ENCODE data around the gene TSSK2.

DNA sequence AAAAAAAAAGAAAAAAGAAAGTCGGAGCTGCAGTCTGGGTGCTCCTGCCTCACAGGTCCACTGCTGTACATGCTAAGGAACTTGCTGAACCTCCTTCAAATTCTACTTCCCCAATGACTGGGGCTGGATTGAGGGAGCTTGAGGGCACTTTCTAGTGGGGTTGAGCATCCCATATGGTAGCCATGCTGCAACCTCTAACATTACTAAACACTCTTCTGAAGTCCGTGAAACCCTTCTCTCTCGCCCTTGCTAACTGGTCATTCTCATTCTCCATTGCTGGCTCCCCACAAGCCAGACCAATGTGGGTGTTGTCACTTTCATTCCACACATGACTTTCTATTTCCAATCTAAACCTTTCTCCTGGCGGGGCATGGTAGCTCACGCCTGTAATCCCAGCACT lies 12.1 kb downstream of the TSSK2 start:
- TF ChIP-seq, protein P1, sequence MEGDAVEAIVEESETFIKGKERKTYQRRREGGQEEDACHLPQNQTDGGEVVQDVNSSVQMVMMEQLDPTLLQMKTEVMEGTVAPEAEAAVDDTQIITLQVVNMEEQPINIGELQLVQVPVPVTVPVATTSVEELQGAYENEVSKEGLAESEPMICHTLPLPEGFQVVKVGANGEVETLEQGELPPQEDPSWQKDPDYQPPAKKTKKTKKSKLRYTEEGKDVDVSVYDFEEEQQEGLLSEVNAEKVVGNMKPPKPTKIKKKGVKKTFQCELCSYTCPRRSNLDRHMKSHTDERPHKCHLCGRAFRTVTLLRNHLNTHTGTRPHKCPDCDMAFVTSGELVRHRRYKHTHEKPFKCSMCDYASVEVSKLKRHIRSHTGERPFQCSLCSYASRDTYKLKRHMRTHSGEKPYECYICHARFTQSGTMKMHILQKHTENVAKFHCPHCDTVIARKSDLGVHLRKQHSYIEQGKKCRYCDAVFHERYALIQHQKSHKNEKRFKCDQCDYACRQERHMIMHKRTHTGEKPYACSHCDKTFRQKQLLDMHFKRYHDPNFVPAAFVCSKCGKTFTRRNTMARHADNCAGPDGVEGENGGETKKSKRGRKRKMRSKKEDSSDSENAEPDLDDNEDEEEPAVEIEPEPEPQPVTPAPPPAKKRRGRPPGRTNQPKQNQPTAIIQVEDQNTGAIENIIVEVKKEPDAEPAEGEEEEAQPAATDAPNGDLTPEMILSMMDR (IDR thresholded peaks at IDR 0.05), result no peak
- no peak for TF ChIP-seq POLR2A (IDR thresholded peaks at IDR 0.05)
